ENCODE data around the gene TMC3. TPM values are rescaled to one million over a fixed set of nuclear protein-coding genes. Genes with fewer than 3 reads are reported as not detected.

TMC3 gene
- total and polyA plus RNA-seq, 10 of the 15 experiments (the other 5 are each of a cell fraction or from before 2014, with no cell fraction given) = 0.03 to 0.04 (median 0.04) TPM; not detected in 7

GRCh38 chr15:81301815-81302399, 72.1 kb downstream of the TMC3 start (continued):
- TF ChIP-seq SRF (IDR thresholded peaks at IDR 0.05; ENCODE audit: low read depth in 2 of 2, low read length in 2 of 2) (peak in 1 of 2 experiments; percentile 79; a peak in 2 of 4 replicates), TBL1XR1 (IDR thresholded peaks at IDR 0.05; ENCODE audit: low read depth, low read length) (peak; percentile 92), GABPA (IDR thresholded peaks at IDR 0.05; ENCODE audit: low read depth) (no peak), ZBTB4 (CRISPR knock-in tag; IDR thresholded peaks at IDR 0.05) (no peak), REST (IDR thresholded peaks at IDR 0.05; ENCODE audit: low read depth, low read length) (no peak), ZZZ3 (IDR thresholded peaks at IDR 0.05; ENCODE audit: control insufficient read depth, insufficient read length, low read depth) (no peak), BCL3 (IDR thresholded peaks at IDR 0.05; ENCODE audit: borderline replicate concordance, insufficient read depth, low read depth, low read length, poor library complexity, severe bottlenecking) (peak; percentile 95), IKZF1 (conservative IDR thresholded peaks at IDR 0.05) (peak; percentile 99), MEF2B (IDR thresholded peaks at IDR 0.05; ENCODE audit: partially characterized antibody, poor library complexity, severe bottlenecking) (peak; percentile 82), RCOR1 (conservative IDR thresholded peaks at IDR 0.05; ENCODE audit: low read depth, low read length) (peak; percentile 82; the same call in 1 of the 2 replicates), ETV6 (conservative IDR thresholded peaks at IDR 0.05 in 1 of 2, IDR thresholded peaks at IDR 0.05 in 1 of 2; ENCODE audit: borderline replicate concordance in 1 of 2, low read depth in 1 of 2) (peak in 1 of 2 experiments; percentile 99; a peak in 2 of 4 replicates), BMI1 (IDR thresholded peaks at IDR 0.05; ENCODE audit: borderline replicate concordance) (peak; percentile 69), ZNF24 (IDR thresholded peaks at IDR 0.05) (peak; percentile 48; the same call in 1 of the 2 replicates), ATF3 (IDR thresholded peaks at IDR 0.05; ENCODE audit: borderline replicate concordance, extremely low read depth, low read depth, low read length) (no peak), RELA (IDR thresholded peaks at IDR 0.05; ENCODE audit: borderline replicate concordance, partially characterized antibody) (peak; percentile 52), TARDBP (IDR thresholded peaks at IDR 0.05; ENCODE audit: borderline replicate concordance) (no peak), EGR1 (IDR thresholded peaks at IDR 0.05; ENCODE audit: borderline replicate concordance in 1 of 2, low read depth in 2 of 2, low read length in 2 of 2) (peak in 1 of 2 experiments; percentile 80; a peak in 2 of 3 replicates)
